Measurements from ENCODE around the gene CCDC66.

DNA sequence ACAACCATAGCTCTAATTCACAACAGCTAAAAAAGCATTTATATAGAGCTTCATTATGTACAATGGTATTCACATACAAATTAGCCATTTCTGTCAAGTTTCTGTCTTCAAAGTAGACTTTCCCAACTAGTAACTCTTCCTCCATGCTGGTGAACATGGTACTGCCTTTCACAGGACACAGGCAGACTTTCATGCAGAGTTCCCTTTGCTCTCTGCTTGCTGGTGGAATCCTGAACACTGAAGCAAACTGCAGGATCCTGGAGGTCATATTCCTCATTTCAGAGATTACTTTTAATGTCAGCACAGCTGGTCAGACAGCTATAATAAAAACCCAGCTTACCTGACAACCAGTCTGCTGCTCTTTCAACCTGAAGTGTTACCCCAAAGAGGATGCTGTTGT, 72.5 kb downstream of the CCDC66 start:
- TF ChIP-seq, protein P1, sequence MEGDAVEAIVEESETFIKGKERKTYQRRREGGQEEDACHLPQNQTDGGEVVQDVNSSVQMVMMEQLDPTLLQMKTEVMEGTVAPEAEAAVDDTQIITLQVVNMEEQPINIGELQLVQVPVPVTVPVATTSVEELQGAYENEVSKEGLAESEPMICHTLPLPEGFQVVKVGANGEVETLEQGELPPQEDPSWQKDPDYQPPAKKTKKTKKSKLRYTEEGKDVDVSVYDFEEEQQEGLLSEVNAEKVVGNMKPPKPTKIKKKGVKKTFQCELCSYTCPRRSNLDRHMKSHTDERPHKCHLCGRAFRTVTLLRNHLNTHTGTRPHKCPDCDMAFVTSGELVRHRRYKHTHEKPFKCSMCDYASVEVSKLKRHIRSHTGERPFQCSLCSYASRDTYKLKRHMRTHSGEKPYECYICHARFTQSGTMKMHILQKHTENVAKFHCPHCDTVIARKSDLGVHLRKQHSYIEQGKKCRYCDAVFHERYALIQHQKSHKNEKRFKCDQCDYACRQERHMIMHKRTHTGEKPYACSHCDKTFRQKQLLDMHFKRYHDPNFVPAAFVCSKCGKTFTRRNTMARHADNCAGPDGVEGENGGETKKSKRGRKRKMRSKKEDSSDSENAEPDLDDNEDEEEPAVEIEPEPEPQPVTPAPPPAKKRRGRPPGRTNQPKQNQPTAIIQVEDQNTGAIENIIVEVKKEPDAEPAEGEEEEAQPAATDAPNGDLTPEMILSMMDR (IDR thresholded peaks at IDR 0.05): no peak
- no peak for TF ChIP-seq POLR2A (IDR thresholded peaks at IDR 0.05)
- TF ChIP-seq POLR2AphosphoS5 (IDR thresholded peaks at IDR 0.05): no peak
